Measurements from ENCODE around the gene CASTOR1.

Gene CASTOR1

GRCh38 chr22:30273711-30274436 lies 15.4 kb downstream of the CASTOR1 start:
- TF ChIP-seq EZH2 (IDR thresholded peaks at IDR 0.05; ENCODE audit: borderline replicate concordance, low read length) (no peak), CTCF (IDR thresholded peaks at IDR 0.05; ENCODE audit: low read length) (no peak)
- H3K4me3 ChIP-seq (ENCODE audit: low read depth, low read length, poor library complexity, severe bottlenecking): no peak overlapping the region
- H3K27ac ChIP-seq (ENCODE audit: low read depth, low read length, poor library complexity, severe bottlenecking): no peak overlapping the region
- no peak overlapping the region for H3K9ac ChIP-seq (ENCODE audit: low read length)
- no peak overlapping the region for H2AFZ ChIP-seq (ENCODE audit: low read length)
- peaks cover 6% of the 10 kb centered on the region; the same call in 1 of the 2 replicates for H3K27me3 ChIP-seq (ENCODE audit: insufficient read depth, low read length)
- H3K36me3 ChIP-seq (ENCODE audit: insufficient read depth, low read length): no peaks in the 10 kb centered on the region
- no peak overlapping the region for H3K4me2 ChIP-seq (ENCODE audit: low read length)
- H3K9me3 ChIP-seq (ENCODE audit: low read length): no peaks in the 10 kb centered on the region
- no peaks in the 10 kb centered on the region for H3F3A ChIP-seq (ENCODE audit: insufficient read depth, low read length)
- no peaks in the 10 kb centered on the region for H3K79me2 ChIP-seq (ENCODE audit: insufficient read depth, low read length)
- H3K4me1 ChIP-seq (ENCODE audit: insufficient read depth, low read length, severe bottlenecking): no peaks in the 10 kb centered on the region
- no peaks in the 10 kb centered on the region for H4K20me1 ChIP-seq (ENCODE audit: insufficient read depth, low read length)
- no peaks in the 10 kb centered on the region for H3K9me2 ChIP-seq (ENCODE audit: low read depth, low read length)

GRCh38 chr22:30272781-30273601 lies 16.3 kb downstream of the CASTOR1 start:
- H3K27ac ChIP-seq (ENCODE audit: low read depth, low read length, poor library complexity, severe bottlenecking): no peak overlapping the region
- TF ChIP-seq CTCF (IDR thresholded peaks at IDR 0.05; ENCODE audit: low read length) (no peak), EZH2 (IDR thresholded peaks at IDR 0.05; ENCODE audit: borderline replicate concordance, low read length) (no peak)

GRCh38 chr22:30270832-30271231 lies 18.5 kb downstream of the CASTOR1 start:
- no peak overlapping the region for H2AFZ ChIP-seq (ENCODE audit: low read length)
- H3K4me3 ChIP-seq (ENCODE audit: low read depth, low read length, poor library complexity, severe bottlenecking): no peak overlapping the region
- no peak overlapping the region for H3K27ac ChIP-seq (ENCODE audit: low read depth, low read length, poor library complexity, severe bottlenecking)
- H3K9me3 ChIP-seq (ENCODE audit: low read length): no peaks in the 10 kb centered on the region
- H3K27me3 ChIP-seq (ENCODE audit: insufficient read depth, low read length): peaks cover 6% of the 10 kb centered on the region; the same call in 1 of the 2 replicates
- H3K79me2 ChIP-seq (ENCODE audit: insufficient read depth, low read length): no peaks in the 10 kb centered on the region
- H4K20me1 ChIP-seq (ENCODE audit: insufficient read depth, low read length): no peaks in the 10 kb centered on the region
- TF ChIP-seq EZH2 (IDR thresholded peaks at IDR 0.05; ENCODE audit: borderline replicate concordance, low read length): no peak
- TF ChIP-seq CTCF (IDR thresholded peaks at IDR 0.05; ENCODE audit: low read length): no peak
- H3K9me2 ChIP-seq (ENCODE audit: low read depth, low read length): no peaks in the 10 kb centered on the region
- H3K4me1 ChIP-seq (ENCODE audit: insufficient read depth, low read length, severe bottlenecking): peaks cover 16% of the 10 kb centered on the region
- no peak overlapping the region for H3K4me2 ChIP-seq (ENCODE audit: low read length)
- H3F3A ChIP-seq (ENCODE audit: insufficient read depth, low read length): no peaks in the 10 kb centered on the region
- H3K36me3 ChIP-seq (ENCODE audit: insufficient read depth, low read length): no peaks in the 10 kb centered on the region
- no peak overlapping the region for H3K9ac ChIP-seq (ENCODE audit: low read length)

More at GRCh38 chr22:30272781-30273601, 16.3 kb downstream of the CASTOR1 start:
- H3K9ac ChIP-seq (ENCODE audit: low read length): no peak overlapping the region
- no peaks in the 10 kb centered on the region for H3F3A ChIP-seq (ENCODE audit: insufficient read depth, low read length)
- no peaks in the 10 kb centered on the region for H4K20me1 ChIP-seq (ENCODE audit: insufficient read depth, low read length)
- H3K36me3 ChIP-seq (ENCODE audit: insufficient read depth, low read length): no peaks in the 10 kb centered on the region
- no peaks in the 10 kb centered on the region for H3K4me1 ChIP-seq (ENCODE audit: insufficient read depth, low read length, severe bottlenecking)
- no peaks in the 10 kb centered on the region for H3K9me3 ChIP-seq (ENCODE audit: low read length)
- no peak overlapping the region for H3K4me2 ChIP-seq (ENCODE audit: low read length)
- H3K9me2 ChIP-seq (ENCODE audit: low read depth, low read length): no peaks in the 10 kb centered on the region
- H3K4me3 ChIP-seq (ENCODE audit: low read depth, low read length, poor library complexity, severe bottlenecking): no peak overlapping the region
- H3K27me3 ChIP-seq (ENCODE audit: insufficient read depth, low read length): peaks cover 6% of the 10 kb centered on the region; the same call in 1 of the 2 replicates
- no peaks in the 10 kb centered on the region for H3K79me2 ChIP-seq (ENCODE audit: insufficient read depth, low read length)
- H2AFZ ChIP-seq (ENCODE audit: low read length): no peak overlapping the region
